OCI-LY3 (cell line): ENCODE data around the gene EHD3.

Experiments
- CTCF ChIP-seq: fragments of 200-600, 300-600 bp; sonication (generic); IDR thresholded peaks from 2 replicates; pipeline ENCODE4 v1.5.1; 2014; ENCODE audit warnings: antibody characterized with exemption, low read length, low read depth
- EZH2phosphoT487 ChIP-seq: fragments of 200-600 bp; shearing (Covaris generic); IDR thresholded peaks from 2 replicates; pipeline ENCODE4 v1.6.1; 2018; ENCODE audit warnings: antibody characterized with exemption, mixed run types, low read depth

- TF ChIP-seq CTCF (no peak), EZH2phosphoT487 (no peak)
These were observed 20.6 kb downstream of the EHD3 start for GRCh38 chr2:31254237-31255203.
